Fibroblast of lung (primary cell): ENCODE measurements around the gene ZCCHC7. TPM values are rescaled to one million over a fixed set of nuclear protein-coding genes. Genes with fewer than 3 reads are reported as not detected.

ENCODE experiments used
- DNase-seq, 2 donors: peaks; one replicate each; pipeline versions ENCODE4 v3.0.0 to v3.0.0-alpha.2; 2010; ENCODE audit warnings: low read depth in 2 of 2
- H2AFZ ChIP-seq: 2 replicates; pipeline ENCODE4 v1.5.1; 2012; ENCODE audit warnings: low read length, control low read depth, inconsistent platforms
- H3K27ac ChIP-seq: 2 replicates; pipeline ENCODE4 v1.5.1; 2011; ENCODE audit warnings: low read length, control low read depth; ENCODE audit not compliant: insufficient read depth
- H3K27me3 ChIP-seq: 2 replicates; pipeline ENCODE4 v1.5.1; 2011; ENCODE audit warnings: mild to moderate bottlenecking, low read length; ENCODE audit not compliant: control insufficient read depth, insufficient read depth
- H3K36me3 ChIP-seq: 2 replicates; pipeline ENCODE4 v1.5.1; 2011; ENCODE audit warnings: low read length; ENCODE audit not compliant: control insufficient read depth, insufficient read depth
- H3K4me1 ChIP-seq: 2 replicates; pipeline ENCODE4 v1.5.1; 2011; ENCODE audit warnings: low read length; ENCODE audit not compliant: control insufficient read depth, insufficient read depth; ENCODE audit errors: extremely low read depth
- H3K4me2 ChIP-seq: 2 replicates; pipeline ENCODE4 v1.5.1; 2011; ENCODE audit warnings: low read length, control low read depth; ENCODE audit not compliant: insufficient read depth; ENCODE audit errors: extremely low read depth
- H3K4me3 ChIP-seq, 4 experiments: fragments of 200-600 bp in 1 of 4; sonication (generic) in 1 of 4; replicated peaks in 1 of 4; 2 replicates each; pipeline ENCODE4 v1.5.1; 2011 to 2016; ENCODE audit warnings: low read length in 4 of 4, low read depth in 3 of 4, mild to moderate bottlenecking in 3 of 4, control low read depth in 2 of 4, inconsistent platforms in 1 of 4, mixed read lengths in 1 of 4; ENCODE audit not compliant: insufficient read depth in 1 of 4; ENCODE audit errors: control extremely low read depth in 1 of 4
- H3K79me2 ChIP-seq: 2 replicates; pipeline ENCODE4 v1.5.1; 2012; ENCODE audit warnings: mild to moderate bottlenecking, low read length, inconsistent platforms; ENCODE audit not compliant: control insufficient read depth, insufficient read depth
- H3K9ac ChIP-seq: 2 replicates; pipeline ENCODE4 v1.5.1; 2011; ENCODE audit warnings: mild to moderate bottlenecking, low read length, control low read depth; ENCODE audit not compliant: insufficient read depth
- H3K9me3 ChIP-seq: 2 replicates; pipeline ENCODE4 v1.5.1; 2012; ENCODE audit warnings: low read depth, low read length; ENCODE audit not compliant: control insufficient read depth, insufficient read depth
- H4K20me1 ChIP-seq: 2 replicates; pipeline ENCODE4 v1.5.1; 2011; ENCODE audit warnings: low read length; ENCODE audit not compliant: control insufficient read depth, insufficient read depth; ENCODE audit errors: extremely low read depth
- EZH2 ChIP-seq: IDR thresholded peaks from 2 replicates; pipeline ENCODE4 v1.5.1; 2012; ENCODE audit warnings: low read length, control low read depth, mild to moderate bottlenecking; ENCODE audit errors: missing control alignments
- polyA plus RNA-seq, 2 donors: library from polyadenylated mRNA; depleted of rRNA in 1 of 2; stranded (reverse) in 1 of 2; unstranded in 1 of 2; fragments of >200 nt; gene quantifications; 2 replicates each; pipeline ENCODE4 v1.2.1, GENCODE V29; 2011 to 2012; ENCODE audit warnings: missing spikeins in 1 of 2
- total RNA-seq: library from RNA; depleted of rRNA; stranded (reverse); fragments of >200 nt; gene quantifications from 2 replicates; pipeline ENCODE4 v1.2.1, GENCODE V29; 2014
- TF ChIP-seq, protein P1 (sequence below), 2 donors: IDR thresholded peaks in 1 of 2; conservative IDR thresholded peaks in 1 of 2; 1 replicate in 1 of 2; 2 replicates in 1 of 2; pipeline ENCODE4 v1.5.1; 2011 to 2012; ENCODE audit warnings: low read length in 2 of 2, control low read depth in 1 of 2, inconsistent platforms in 1 of 2, low read depth in 1 of 2, mild to moderate bottlenecking in 1 of 2

Gene ZCCHC7
- total and polyA plus RNA-seq, 2 donors (not counting 1 experiment from before 2014, with no cell fraction given): 15.0 to 23.8 TPM

GRCh38 chr9:37370282-37370681, 249.9 kb downstream of the ZCCHC7 start:
- Histone ChIP-seq H3K4me3 (no peak overlapping the region), H3K4me2 (no peak overlapping the region), H3K27ac (no peak overlapping the region), H3K9ac (no peak overlapping the region), H4K20me1 (no peaks in the 10 kb centered on the region), H3K9me3 (no peaks in the 10 kb centered on the region), H2AFZ (no peak overlapping the region), H3K79me2 (no peaks in the 10 kb centered on the region), H3K4me1 (no peaks in the 10 kb centered on the region), H3K36me3 (no peaks in the 10 kb centered on the region), H3K27me3 (no peaks in the 10 kb centered on the region)
- TF ChIP-seq EZH2: no peak
- TF ChIP-seq, protein P1, sequence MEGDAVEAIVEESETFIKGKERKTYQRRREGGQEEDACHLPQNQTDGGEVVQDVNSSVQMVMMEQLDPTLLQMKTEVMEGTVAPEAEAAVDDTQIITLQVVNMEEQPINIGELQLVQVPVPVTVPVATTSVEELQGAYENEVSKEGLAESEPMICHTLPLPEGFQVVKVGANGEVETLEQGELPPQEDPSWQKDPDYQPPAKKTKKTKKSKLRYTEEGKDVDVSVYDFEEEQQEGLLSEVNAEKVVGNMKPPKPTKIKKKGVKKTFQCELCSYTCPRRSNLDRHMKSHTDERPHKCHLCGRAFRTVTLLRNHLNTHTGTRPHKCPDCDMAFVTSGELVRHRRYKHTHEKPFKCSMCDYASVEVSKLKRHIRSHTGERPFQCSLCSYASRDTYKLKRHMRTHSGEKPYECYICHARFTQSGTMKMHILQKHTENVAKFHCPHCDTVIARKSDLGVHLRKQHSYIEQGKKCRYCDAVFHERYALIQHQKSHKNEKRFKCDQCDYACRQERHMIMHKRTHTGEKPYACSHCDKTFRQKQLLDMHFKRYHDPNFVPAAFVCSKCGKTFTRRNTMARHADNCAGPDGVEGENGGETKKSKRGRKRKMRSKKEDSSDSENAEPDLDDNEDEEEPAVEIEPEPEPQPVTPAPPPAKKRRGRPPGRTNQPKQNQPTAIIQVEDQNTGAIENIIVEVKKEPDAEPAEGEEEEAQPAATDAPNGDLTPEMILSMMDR (conservative IDR thresholded peaks at IDR 0.05 in 1 of 2, IDR thresholded peaks at IDR 0.05 in 1 of 2; ENCODE audit: low read depth in 1 of 2, low read length in 2 of 2): no peak
- no peak for DNase-seq

DNA sequence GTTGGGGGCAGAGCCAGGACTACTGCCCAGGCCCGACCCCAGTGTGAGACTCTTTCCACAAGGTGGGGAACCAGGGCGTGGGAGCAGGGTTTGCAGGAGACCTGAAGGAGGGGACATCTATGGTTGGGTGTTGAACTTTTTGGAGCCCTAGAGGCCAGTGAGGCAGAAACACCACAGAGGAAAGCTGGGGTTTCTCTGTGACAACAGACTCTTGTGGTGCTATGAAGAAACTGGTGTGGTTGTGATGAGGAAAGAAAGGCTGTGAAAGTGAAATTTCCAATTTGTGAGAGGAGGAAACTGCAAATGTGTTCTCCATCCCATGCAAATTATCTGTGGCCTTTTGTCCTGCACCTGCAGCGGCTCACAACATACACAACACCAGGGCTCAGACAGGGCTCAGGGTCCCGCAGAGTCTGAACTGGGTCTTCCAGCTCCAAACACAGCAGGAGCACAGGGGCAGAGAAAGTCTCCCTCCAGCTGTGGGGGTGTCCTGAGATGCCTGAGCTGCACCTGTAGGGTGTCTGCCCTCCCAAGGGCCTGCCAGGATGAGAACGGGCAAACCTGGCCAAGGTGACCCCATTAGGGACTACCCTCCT, 250.7 kb downstream of the ZCCHC7 start:
- Histone ChIP-seq H3K27ac (no peak overlapping the region), H3K79me2 (no peaks in the 10 kb centered on the region), H3K4me3 (no peak overlapping the region), H4K20me1 (no peaks in the 10 kb centered on the region), H3K27me3 (no peaks in the 10 kb centered on the region), H3K4me1 (no peaks in the 10 kb centered on the region), H2AFZ (no peak overlapping the region), H3K4me2 (no peak overlapping the region), H3K9ac (no peak overlapping the region), H3K9me3 (no peaks in the 10 kb centered on the region), H3K36me3 (no peaks in the 10 kb centered on the region)
- DNase-seq: no peak
- no peak for TF ChIP-seq EZH2
- TF ChIP-seq, protein P1 (conservative IDR thresholded peaks at IDR 0.05 in 1 of 2, IDR thresholded peaks at IDR 0.05 in 1 of 2; ENCODE audit: low read depth in 1 of 2, low read length in 2 of 2): no peak

DNA sequence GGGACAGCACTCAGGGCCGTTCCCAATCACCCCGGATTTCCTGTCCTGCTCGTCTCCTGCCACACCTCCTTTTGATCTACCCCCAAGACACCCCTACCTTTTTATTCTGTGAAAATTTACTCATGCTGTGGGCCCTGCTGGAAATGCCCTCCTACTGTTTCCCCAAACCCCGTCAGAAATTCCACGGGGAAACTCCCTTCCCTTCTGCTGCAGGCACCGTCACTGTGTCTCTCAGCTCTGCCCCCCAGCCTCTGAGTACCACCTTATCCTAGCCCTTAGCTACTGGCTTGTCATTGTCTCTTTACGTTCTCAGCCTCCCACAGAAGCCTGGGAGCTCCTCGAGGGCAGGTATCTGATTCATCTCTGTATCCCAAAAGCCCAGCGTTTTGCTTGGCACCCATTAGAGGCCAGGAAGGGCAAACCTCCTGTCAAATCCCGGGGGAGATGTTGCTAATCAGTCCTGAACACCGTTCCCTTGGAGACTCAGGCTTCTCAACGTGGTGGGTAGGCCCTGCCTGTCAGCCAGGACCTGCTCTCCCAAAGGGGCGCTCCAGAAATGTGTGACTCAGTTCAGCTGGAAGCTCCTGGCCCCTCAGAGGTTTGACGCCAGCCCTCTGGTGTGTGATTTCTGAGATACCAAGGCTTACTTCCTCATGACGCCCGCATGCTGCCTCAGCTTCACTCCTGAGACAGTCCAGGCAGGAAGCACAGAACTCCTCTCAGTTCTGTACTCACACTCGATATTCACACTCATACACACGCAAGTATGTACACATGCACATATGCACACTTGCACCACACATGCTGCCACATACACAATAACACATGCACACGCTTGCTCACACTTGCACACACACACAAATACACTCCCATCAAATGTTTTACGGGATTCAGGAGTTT, 251.4 kb downstream of the ZCCHC7 start:
- Histone ChIP-seq H4K20me1 (no peaks in the 10 kb centered on the region), H2AFZ (no peak overlapping the region), H3K27ac (no peak overlapping the region), H3K4me2 (no peak overlapping the region), H3K9me3 (no peaks in the 10 kb centered on the region), H3K79me2 (no peaks in the 10 kb centered on the region), H3K27me3 (no peaks in the 10 kb centered on the region), H3K36me3 (no peaks in the 10 kb centered on the region), H3K4me1 (no peaks in the 10 kb centered on the region), H3K4me3 (no peak overlapping the region), H3K9ac (no peak overlapping the region)
- peak in 1 of 2 donors; percentile 77 for DNase-seq
- TF ChIP-seq, protein P1 (conservative IDR thresholded peaks at IDR 0.05 in 1 of 2, IDR thresholded peaks at IDR 0.05 in 1 of 2; ENCODE audit: low read depth in 1 of 2, low read length in 2 of 2): no peak
- no peak for TF ChIP-seq EZH2
